ENCODE data around the gene AGAP1. TPM values are rescaled to one million over a fixed set of nuclear protein-coding genes. Genes with fewer than 3 reads are reported as not detected.

The AGAP1 gene
- total and polyA plus RNA-seq, 2 donors from 2014 or later, result 8.1 to 44.5 TPM

GRCh38 chr2:235533616-235534385 lies 40.0 kb downstream of the AGAP1 start:
- no peaks in the 10 kb centered on the region for H3K27me3 ChIP-seq (ENCODE audit: control insufficient read depth, insufficient read depth, low read length)
- no peak overlapping the region for H3K9ac ChIP-seq (ENCODE audit: low read length in 3 of 3)
- no peak for TF ChIP-seq CTCF (IDR thresholded peaks at IDR 0.05; ENCODE audit: borderline replicate concordance, extremely low read depth, insufficient read depth)
- intact Hi-C loops (cut with DNase I), result no loop called here
- H3K4me3 ChIP-seq (ENCODE audit: low read length in 3 of 3), result no peak overlapping the region
- no peak overlapping the region for H3K27ac ChIP-seq (ENCODE audit: low read depth in 2 of 2, low read length in 2 of 2)
- H3K9me3 ChIP-seq (ENCODE audit: control insufficient read depth in 2 of 3, insufficient read depth in 1 of 3, low read length in 3 of 3), result no peaks in the 10 kb centered on the region
- FAIRE-seq (no peak), DNase-seq (peak in 1 of 5 donors; percentile 29)
- H3K4me1 ChIP-seq (ENCODE audit: control insufficient read depth in 2 of 3, insufficient read depth in 2 of 3, low read depth in 1 of 3, low read length in 3 of 3), result peaks cover 0 to 21% (median 13%) of the 10 kb centered on the region in 3 donors
- H3K36me3 ChIP-seq (ENCODE audit: control insufficient read depth in 2 of 3, insufficient read depth in 3 of 3, low read length in 3 of 3), result no peaks in the 10 kb centered on the region

- Histone ChIP-seq H3K27ac (ENCODE audit: low read depth in 2 of 2, low read length in 2 of 2) (no peak overlapping the region), H3K27me3 (ENCODE audit: control insufficient read depth, insufficient read depth, low read length) (no peaks in the 10 kb centered on the region), H3K4me1 (ENCODE audit: control insufficient read depth in 2 of 3, insufficient read depth in 2 of 3, low read depth in 1 of 3, low read length in 3 of 3) (peaks cover 0 to 20% (median 10%) of the 10 kb centered on the region in 3 donors), H3K4me3 (ENCODE audit: low read length in 3 of 3) (peak overlapping the region in 2 of 3 donors; percentile 7 to 32), H3K9me3 (ENCODE audit: control insufficient read depth in 2 of 3, insufficient read depth in 1 of 3, low read length in 3 of 3) (no peaks in the 10 kb centered on the region), H3K36me3 (ENCODE audit: control insufficient read depth in 2 of 3, insufficient read depth in 3 of 3, low read length in 3 of 3) (no peaks in the 10 kb centered on the region), H3K9ac (ENCODE audit: low read length in 3 of 3) (no peak overlapping the region)
- no peak for TF ChIP-seq CTCF (IDR thresholded peaks at IDR 0.05; ENCODE audit: borderline replicate concordance, extremely low read depth, insufficient read depth)
- no peak for FAIRE-seq
- intact Hi-C loops (cut with DNase I), result no loop called here
- DNase-seq, result peak in 1 of 5 donors; percentile 48
Observed at GRCh38 chr2:235534678-235535422, 41.0 kb downstream of the AGAP1 start.

GRCh38 chr2:235535423-235536130 lies 41.7 kb downstream of the AGAP1 start:
- Histone ChIP-seq H3K27ac (ENCODE audit: low read depth in 2 of 2, low read length in 2 of 2) (no peak overlapping the region), H3K4me1 (ENCODE audit: control insufficient read depth in 2 of 3, insufficient read depth in 2 of 3, low read depth in 1 of 3, low read length in 3 of 3) (peaks cover 0 to 20% (median 10%) of the 10 kb centered on the region in 3 donors), H3K9me3 (ENCODE audit: control insufficient read depth in 2 of 3, insufficient read depth in 1 of 3, low read length in 3 of 3) (no peaks in the 10 kb centered on the region), H3K4me3 (ENCODE audit: low read length in 3 of 3) (no peak overlapping the region), H3K36me3 (ENCODE audit: control insufficient read depth in 2 of 3, insufficient read depth in 3 of 3, low read length in 3 of 3) (no peaks in the 10 kb centered on the region), H3K9ac (ENCODE audit: low read length in 3 of 3) (no peak overlapping the region), H3K27me3 (ENCODE audit: control insufficient read depth, insufficient read depth, low read length) (no peaks in the 10 kb centered on the region)
- FAIRE-seq, result no peak
- DNase-seq, result peak in 1 of 5 donors; percentile 41
- TF ChIP-seq CTCF (IDR thresholded peaks at IDR 0.05; ENCODE audit: borderline replicate concordance, extremely low read depth, insufficient read depth), result no peak
- intact Hi-C loops (cut with DNase I), result no loop called here

Data from kidney (tissue), 14 donors.